ENCODE measurements around the gene TEKT5.
"Not testable (repeated sequence)": the region's sequence is repeated elsewhere in the genome, so short reads cannot be mapped to it uniquely, and the experiment has no call there.

Gene TEKT5

DNA sequence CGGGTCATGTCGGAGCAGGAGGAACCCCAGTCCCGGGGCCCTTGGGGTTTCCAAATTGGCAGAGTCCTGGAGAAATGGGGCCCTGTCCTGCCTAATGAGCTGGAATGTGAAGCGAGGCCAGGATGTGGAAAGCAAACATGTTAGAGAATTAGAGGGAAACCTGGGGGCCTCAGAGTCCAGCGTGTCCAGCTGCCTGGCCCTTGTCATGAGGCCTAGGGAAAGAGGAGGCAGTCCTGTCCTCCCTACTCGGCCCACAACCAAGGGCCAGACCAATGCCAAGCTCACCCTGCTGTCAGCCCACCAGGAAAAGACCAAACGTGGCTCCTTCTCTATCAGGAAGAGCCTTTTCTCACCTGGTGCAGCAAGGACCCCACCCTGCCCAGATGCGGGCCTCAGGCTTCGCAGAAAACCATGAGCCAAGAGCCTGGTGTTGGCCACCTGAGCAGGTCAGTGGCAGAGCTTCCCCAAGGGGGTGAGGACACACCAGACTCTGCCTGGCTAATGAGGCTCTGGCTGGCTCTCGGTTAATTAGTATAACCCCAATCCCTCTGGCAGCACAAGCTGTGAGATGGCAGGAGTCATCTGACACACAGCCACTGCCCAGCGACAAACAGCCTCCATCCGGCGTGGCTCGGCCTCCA, 10.1 kb downstream of the TEKT5 start:
- DNase-seq (ENCODE audit: low read depth): no peak

DNA sequence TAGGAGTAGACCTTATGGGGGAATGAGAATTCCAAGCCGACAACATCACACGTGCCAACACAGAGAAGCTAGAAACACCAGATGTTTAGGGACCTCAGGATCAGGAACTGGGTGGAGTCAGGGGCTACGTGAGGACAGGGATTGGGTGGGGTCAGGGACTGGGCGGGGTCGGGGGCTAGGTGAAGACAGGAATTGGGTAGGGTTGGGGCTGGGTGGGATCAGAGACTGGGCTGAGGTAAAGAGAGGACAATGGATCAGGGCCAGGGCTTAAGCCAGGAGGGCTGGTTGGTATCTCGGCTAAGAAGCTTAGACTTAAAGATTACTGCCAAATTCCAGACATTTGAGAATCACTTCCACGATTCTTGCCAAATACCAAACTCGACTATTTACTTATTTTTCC, 11.6 kb downstream of the TEKT5 start:
- DNase-seq (ENCODE audit: low read depth): no peak

DNA sequence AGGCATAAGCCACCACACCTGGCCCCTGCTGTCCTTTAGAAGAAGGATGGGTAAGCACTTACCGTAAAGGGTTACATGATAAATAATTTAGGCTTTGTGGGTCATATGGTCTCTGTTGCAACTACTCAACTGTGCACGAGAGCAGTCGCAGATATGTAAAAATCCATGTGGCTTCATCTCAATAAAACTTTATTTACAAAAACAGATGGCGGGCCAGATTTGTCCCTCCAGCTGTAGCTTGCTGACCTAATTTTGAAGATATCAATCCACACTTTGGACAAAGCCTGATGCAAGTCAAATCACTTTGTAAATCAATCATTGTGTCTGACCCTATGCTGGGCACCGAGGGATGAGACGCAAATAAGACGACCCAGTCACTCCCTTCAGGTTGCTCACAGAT, 12.1 kb downstream of the TEKT5 start:
- no peak for DNase-seq (ENCODE audit: low read depth)

DNA sequence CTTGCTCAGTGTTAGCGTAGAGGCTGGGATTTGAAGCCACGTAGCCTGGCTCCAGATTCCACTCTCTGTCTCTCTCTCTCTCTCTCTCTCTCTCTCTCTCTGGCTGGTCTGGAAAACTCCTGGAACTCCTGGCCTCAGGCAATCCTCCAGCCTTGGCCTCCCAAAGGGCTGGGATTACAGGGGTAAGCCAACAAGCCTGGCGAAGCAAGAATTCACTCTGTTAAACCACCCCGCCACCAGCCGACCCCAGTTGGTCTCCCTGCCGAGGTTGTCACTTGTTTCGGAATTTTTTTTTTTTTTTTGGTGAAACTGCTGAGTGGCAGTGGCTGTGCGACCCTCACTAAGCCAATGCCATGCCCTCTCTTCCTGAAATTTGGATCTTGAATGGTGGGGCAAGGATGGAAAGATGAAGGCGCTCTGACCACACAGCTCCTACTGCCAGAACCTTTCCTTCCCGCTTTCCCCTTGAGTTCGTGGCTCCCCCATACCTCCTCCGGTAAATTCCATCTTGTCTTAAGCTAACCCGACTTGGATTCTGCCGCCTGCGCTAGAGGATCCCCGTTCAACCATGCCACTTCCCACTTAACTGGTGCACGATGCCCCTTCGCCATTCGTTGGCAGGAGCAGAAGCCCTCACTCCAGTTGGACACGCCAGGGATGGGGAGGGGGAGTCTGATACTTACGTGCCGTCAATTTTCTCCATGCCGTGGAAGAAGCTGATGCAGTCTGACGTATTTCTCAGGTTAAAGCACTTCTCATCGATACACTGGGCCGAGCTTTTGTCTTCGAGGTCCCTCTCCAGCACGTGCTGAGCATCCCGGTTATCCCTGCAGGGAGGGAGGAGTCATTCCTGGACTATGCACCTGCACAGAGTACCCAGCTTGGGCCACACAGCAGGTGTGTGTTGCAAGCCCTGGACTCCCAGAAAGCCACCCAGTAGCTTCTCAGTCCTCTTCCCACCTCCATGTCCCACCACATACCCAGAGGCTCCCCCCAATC, 13.1 kb downstream of the TEKT5 start:
- DNase-seq (ENCODE audit: low read depth): no peak

DNA sequence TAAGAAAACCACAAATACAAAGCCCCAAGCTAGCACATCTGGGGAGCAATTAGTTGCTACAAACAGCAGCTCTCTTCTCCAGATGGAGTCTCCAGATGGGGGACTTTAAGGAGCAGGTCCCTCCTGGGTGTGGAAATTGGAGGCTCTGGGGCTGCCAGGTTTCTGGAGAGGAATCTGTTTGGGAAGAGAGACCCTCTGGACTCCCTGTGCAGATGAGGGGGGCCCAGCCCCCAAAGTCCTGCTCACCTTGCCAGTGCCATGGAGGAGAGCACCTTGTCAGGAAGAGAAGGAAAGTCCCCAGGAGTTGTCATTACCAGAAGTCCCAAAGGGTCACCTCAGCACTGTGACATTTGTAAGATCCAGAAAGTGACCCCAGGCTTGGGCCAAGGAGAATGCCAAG, 14.8 kb downstream of the TEKT5 start:
- DNase-seq (ENCODE audit: low read depth): no peak

DNA sequence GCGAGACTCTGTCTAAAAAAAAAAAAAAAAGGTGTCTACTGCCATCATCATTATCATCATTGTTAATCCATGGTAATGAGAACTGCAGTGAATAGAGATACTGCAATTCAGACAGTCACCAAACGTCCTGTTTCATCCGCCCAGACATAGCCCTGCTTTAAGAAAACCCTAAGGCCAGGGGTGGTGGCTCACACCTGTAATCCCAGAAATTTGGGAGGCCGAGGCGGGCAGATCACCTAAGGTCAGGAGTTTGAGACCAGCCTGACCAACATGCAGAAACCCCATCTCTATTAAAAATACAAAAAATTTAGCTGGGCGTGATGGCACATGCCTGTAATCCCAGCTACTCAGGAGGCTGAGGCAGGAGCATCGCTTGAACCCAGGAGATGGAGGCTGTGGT, 15.3 kb downstream of the TEKT5 start:
- DNase-seq (ENCODE audit: low read depth): not testable (repeated sequence)

DNA sequence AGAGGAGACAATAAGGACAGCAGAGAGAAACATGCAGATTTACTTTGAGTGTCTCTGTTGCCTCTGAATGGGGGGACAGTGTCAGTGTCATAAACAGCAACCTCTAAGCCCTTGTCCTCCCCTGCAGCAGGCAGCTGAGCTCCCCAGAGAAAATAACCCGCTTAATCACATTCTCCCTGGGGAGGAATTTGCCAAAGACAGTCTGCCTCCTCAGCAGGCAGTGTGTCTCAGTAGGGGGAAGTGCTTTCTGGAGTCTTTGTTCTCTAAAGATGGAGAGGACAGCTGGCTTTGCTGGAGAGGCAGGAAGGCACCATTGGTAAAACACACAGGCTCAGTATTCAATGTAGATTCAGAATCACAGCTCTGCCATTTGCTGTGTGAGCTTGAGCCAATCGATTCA, 16.1 kb downstream of the TEKT5 start:
- DNase-seq (ENCODE audit: low read depth): no peak

DNA sequence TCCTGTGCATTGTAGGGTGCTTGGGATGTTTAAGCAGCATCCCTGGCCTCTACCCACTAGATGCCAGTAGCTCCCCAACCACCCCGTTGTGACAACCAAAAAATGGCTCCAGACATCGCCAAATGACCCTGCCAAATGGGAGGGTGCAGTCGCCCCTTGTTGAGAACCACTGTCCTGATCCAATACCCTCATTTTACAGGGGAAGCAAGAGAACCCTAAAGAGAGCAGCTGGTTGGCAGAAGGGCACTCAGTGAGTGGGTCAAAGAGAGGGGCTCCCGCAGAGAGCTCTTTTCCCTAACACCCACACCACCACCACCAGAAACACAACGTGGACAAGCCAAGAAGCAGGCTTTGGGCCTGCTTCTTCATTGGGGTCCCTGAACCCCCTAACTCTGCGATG, 18.4 kb downstream of the TEKT5 start:
- DNase-seq (ENCODE audit: low read depth): no peak

DNA sequence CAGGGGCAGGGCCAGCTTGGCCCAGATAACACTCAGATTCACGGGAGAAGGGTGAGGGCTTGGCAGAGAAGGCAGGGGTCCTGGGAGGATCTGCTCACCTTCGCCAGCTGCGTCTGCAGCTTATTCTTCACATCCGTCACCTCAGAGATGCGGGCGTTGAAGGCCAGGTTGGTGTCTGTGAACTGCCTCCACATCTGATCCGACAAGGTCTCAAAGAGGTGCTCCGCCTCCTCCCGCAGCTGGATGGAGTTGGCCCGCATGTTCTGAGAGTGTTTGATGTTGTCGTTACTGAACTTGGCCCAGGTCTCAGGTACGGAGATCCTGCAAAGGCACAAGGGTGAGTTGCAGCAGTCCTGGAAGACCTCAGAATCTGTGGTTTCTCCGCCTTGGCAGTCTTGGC, 18.9 kb downstream of the TEKT5 start:
- no peak for DNase-seq (ENCODE audit: low read depth)

DNA sequence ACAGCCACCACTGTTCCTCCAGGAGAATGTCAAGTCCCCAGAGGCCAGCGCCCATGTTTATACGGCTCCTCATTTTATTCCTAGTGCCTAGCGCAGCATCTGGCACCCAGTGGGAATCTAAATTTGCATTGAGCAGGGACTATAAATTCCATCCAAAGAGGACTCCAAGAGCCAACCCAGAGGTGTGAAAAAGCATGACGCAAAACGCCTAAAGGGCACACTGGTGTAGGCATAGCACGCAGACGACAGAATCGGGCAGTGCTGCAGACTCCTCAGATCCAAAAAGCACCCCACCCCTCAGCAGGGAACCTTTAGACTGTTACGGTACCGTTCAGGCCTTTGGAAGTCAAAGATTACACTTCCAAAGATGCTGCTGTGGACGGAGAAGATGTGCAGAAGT, 19.5 kb downstream of the TEKT5 start:
- DNase-seq (ENCODE audit: low read depth): no peak

DNA sequence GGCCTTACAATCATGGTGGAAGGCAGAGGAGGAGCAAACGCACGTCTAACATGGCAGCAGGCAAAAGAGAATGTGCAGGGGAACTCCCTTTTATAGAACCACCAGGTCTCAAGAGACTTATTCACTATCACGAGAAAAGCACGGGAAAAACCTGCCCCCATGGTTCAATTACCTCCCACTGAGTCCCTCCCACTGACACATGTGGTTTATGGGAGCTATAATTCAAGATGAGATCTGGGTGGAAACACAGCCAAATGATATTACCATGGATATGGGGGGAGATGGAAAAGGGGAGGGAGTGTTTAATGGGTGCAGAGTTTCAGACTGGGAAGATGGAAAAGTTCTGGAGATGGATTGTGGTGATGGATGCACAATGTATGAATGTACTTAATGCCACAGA, 23.0 kb downstream of the TEKT5 start:
- DNase-seq (ENCODE audit: low read depth): no peak

DNA sequence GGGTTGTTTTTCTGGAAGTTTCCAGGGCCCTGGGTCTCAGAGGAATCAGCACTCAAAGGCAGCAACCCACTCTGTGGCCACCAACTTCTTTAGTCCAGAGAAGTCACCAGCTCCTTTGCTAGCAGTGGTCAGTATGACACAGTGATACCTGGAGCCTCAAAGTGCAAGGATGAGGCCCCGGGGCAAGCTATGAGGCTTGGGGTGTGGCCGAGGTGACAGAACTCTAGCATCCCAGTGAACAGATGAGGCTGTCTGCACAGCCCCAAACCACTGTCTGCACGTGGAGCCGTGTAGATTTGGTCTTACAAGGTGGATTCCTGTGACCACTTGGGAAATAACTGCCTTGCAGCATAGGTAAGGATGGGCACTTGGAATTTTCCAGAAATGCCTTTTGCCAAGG, 24.9 kb downstream of the TEKT5 start:
- DNase-seq (ENCODE audit: low read depth): no peak

DNA sequence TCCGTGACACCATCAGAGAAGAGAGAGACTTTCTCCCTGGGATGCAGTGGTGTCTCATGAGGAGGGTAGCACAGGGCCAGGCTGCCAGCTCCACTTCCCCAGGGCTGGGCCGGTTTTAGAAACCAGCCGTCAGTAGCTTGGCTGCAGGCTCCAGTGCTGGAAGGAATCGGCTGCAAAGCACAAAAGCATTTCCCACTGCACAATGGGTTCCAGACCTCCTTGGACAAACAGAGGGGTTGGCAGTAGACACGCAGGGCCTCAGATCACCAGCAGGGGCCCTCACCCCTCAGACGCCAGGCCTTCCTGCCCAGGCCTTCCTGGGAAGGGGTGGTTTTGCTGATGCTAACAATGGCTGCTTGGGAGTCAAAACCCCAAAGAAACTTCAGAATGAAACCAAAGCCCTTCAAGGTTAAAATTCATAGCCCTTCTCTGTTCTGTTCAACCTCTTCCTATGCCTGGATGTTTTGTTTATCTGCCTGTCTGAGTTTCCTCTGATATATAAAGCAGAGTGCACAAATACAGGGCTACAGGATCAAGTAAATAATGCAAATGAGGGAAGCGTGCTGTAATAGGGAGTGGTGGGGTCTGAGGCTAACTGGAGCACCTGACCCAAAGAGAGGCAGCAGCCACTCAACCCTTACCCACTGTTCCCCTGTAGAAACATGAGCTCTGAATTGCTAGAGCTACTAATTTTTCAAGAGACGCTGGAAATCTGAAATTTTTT, 26.2 kb downstream of the TEKT5 start:
- no peak for DNase-seq (ENCODE audit: low read depth)

DNA sequence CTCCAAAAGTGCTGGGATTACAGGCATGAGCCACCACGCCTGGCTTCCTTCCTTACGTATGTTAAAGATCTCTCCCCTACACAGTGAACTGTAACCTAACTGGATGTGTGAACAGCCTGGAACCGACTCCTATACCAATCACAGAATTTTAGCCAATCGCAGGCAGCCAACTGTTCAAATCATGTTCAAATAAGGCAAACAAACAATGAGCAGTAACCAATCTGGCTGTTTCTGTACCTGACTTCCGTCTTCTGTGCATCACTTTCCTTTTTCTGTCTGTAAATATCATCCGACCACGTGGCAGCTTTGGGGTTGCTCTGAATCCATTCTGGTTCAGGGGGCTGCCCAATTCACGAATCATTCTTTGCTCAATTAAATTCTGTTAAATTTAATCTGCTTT, 27.5 kb downstream of the TEKT5 start:
- DNase-seq (ENCODE audit: low read depth): no peak

DNA sequence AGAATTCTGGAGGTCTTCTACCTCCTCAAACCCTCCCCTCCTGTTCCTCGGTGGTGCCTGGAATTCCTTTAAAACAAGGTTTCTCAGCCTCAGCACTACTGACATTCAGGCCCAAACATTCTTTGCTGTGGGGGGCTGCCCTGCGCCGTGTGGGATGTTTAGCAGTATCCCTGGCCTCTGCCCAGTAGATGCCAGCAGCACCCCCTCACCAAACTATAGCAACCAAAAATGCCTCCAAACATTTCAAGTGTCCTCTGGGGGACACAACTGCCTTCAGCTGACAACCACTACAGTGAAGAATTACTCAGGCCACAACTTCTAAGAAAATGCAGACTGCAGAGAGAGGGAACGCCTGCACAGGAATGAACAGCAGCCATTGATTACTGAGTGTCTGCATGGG, 28.4 kb downstream of the TEKT5 start:
- DNase-seq (ENCODE audit: low read depth): no peak

DNA sequence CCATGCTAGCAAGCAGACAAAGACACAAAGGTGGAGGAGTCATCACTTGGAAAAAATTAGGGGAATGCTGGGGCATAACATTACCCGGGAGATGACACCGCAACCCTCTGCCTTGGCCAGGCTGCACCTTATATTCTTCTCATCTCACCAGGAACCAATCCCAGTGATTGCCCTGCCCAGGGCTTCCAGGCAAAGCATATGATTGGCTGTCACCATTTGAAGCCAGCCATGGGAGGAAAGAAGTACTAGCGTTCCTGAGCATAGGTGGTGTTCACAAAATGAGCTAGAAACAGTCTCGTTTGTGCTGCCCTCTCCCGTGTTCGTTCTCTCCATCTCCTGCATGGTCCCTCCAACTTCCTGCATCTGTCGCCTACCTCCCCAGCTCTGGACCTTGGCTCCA, 29.6 kb downstream of the TEKT5 start:
- DNase-seq (ENCODE audit: low read depth): no peak

DNA sequence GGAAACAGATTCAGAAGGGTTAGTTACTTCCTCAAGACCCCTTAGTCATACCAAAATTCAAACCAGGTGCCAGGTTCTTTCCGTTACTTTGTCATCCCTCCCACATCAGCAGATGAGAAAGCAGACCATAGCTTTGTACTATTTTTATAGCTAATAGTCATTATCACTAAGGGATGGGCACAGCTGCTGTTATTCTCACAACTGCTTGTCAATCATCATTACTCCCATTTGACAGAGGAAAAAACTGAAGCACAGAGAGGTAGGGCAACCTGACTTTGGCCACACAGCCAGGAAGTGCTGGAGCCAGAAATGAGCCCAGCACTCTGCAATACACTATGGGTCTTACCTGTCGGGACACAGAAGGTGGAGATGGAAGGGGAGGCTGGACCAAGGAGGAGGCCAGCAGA, 30.0 kb downstream of the TEKT5 start:
- no peak for DNase-seq (ENCODE audit: low read depth)

DNA sequence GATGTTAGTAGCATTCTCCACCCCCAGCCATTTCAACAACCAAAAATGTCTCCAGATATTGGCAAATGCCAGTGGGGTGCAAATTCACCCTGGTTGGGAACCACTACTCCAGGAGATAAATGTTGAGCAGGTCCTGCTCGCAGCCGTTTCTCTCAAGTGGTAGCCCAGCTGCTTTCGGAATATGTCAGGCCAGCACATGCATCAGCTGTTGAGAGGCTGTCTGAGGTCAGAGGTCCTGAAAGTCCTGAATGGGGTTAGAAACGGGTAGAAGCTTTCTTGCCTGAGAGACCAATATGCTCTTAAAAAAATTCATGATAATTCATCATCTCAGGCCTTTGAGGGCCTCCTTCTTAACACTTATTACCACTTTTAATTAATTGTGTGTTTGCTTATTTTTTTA, 31.0 kb downstream of the TEKT5 start:
- no peak for DNase-seq (ENCODE audit: low read depth)

DNA sequence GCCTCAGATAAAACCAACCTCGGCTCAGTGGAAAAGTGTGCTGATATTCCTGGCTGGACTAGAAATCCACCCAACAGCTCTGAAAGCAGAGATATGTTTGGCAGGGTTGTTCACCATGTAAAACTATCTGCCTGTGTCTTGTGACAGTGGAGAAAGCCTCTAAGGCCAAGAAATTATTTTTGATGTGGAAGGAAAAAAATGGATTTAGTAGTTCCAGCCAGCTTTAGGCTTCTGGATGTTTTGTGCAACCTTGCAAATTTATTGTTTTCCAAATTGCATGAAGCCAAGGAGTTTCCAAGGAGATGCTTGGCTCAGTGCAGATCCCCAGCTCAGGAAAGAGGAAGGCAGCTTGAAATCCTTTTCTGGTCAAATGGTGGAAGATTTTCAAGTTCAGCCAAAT, 31.6 kb downstream of the TEKT5 start:
- no peak for DNase-seq (ENCODE audit: low read depth)

DNA sequence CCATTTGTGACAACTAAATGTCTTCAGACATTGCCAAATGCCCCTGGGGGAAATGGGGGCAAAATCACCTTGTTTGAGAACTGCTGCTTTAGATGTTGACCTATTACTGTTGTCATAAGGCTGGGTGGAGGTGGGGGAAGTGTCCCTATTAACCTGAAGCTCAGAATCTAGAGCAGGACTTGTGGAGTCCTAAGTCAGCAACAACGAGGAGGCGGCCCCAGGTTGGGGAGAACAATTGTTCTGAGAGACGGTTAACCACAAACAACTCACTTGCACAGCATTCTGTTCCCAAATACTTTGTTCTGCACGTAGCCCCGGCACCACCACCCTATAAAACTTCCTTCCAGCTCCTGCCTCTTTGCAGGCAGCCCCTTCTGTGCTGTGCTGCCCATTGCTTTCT, 32.5 kb downstream of the TEKT5 start:
- DNase-seq (ENCODE audit: low read depth): no peak

DNA sequence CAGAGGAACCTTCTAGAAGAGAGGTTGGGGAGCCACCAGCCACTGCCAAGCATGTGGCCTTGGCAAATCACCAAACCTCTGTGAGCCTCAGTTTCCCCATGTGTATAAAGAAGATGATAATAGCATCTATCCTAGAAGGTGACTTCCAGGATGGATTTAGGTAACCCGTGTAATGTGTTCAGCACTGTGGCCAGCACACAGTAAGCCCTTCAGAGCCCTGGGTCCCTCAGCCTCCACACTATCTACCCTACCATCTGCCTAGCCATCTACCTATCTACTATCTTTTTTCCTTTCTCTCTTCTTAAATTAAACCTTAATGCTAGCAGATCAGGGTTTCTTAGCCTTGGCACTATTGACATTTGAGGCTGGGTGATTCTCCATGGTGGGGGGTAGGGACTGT, 33.0 kb downstream of the TEKT5 start:
- DNase-seq (ENCODE audit: low read depth): no peak

DNA sequence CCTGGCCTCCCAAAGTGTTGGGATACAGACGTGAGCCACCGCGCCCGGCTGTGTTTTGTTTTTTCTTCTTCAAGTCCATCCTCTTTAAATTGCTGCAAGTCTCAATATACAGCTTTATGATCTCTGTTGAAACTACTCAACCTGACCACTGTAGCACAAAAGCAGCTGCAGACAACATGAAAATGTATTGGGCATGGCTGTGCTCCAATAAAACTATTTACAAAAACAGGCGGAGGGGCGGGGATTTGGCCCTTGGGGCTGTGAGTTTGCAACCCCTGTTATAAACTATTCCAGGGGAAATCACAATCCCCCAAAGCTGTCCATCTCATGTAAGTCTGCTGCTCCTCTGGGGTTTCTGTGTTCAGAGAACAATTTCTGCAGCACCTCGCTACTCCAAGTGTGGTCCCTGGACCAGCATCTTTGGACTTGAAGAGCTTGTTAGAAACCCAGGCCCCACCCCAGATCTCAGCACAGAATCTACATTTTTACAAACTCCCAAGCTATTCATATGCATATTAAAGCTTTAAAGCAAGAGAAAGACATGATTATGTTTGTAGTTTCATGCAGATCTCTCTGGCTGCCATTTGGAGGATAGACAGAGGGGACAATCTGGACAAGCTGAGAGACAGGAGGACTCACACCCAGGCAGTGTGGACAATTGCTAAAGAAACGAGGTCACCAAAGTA, 33.6 kb downstream of the TEKT5 start:
- no peak for DNase-seq (ENCODE audit: low read depth)

Data from stimulated activated CD8-positive, alpha-beta memory T cell treated with anti-CD3 and anti-CD28 coated beads, Interleukin-15, amount 100 ng/mL, for 1 hour (primary cell).